GM08714 (cell line): ENCODE measurements around the gene ASB2.

Experiments
- H3K4me3 ChIP-seq: fragments of 200-500 bp; sonication (Bioruptor generic); 2 replicates; pipeline ENCODE4 v1.5.1; 2014; ENCODE audit warnings: mild to moderate bottlenecking, low read length, inconsistent platforms
- ZNF274 ChIP-seq: IDR thresholded peaks from 2 replicates; pipeline ENCODE4 v1.6.1; 2012; ENCODE audit warnings: mild to moderate bottlenecking, low read depth, low read length

ASB2 gene

GRCh38 chr14:93978735-93979134 lies 2.4 kb upstream of the ASB2 start:
- H3K4me3 ChIP-seq, result no peak overlapping the region; the same call in 1 of the 2 replicates

GRCh38 chr14:93977790-93978581 lies 1.6 kb upstream of the ASB2 start:
- H3K4me3 ChIP-seq, result no peak overlapping the region
- no peak for TF ChIP-seq ZNF274

More at GRCh38 chr14:93978735-93979134, 2.4 kb upstream of the ASB2 start:
- no peak for TF ChIP-seq ZNF274

GRCh38 chr14:93977171-93977570 lies 801 bp upstream of the ASB2 start:
- H3K4me3 ChIP-seq, result peak overlapping the region; percentile 51; the same call in 1 of the 2 replicates

GRCh38 chr14:93975791-93976476 lies 436 bp downstream of the ASB2 start:
- peak overlapping the region; percentile 51; the same call in 1 of the 2 replicates for H3K4me3 ChIP-seq
- TF ChIP-seq ZNF274, result no peak

More at GRCh38 chr14:93977171-93977570, 801 bp upstream of the ASB2 start:
- TF ChIP-seq ZNF274, result no peak

- no peak overlapping the region; the same call in 1 of the 2 replicates for H3K4me3 ChIP-seq
- no peak for TF ChIP-seq ZNF274
Measured at GRCh38 chr14:93974833-93975232, 1.5 kb downstream of the ASB2 start.

GRCh38 chr14:93974299-93974698 lies 2.1 kb downstream of the ASB2 start:
- no peak overlapping the region for H3K4me3 ChIP-seq
- no peak for TF ChIP-seq ZNF274

GRCh38 chr14:93973607-93974006 lies 2.8 kb downstream of the ASB2 start:
- no peak for TF ChIP-seq ZNF274
- H3K4me3 ChIP-seq, result no peak overlapping the region

- no peak for TF ChIP-seq ZNF274
- no peak overlapping the region for H3K4me3 ChIP-seq
Measured at GRCh38 chr14:93972618-93973205, 3.7 kb downstream of the ASB2 start.

GRCh38 chr14:93971635-93972027 lies 4.7 kb downstream of the ASB2 start:
- TF ChIP-seq ZNF274, result no peak
- no peak overlapping the region for H3K4me3 ChIP-seq

GRCh38 chr14:93970965-93971634 lies 5.3 kb downstream of the ASB2 start:
- TF ChIP-seq ZNF274, result no peak
- peak overlapping the region; percentile 50; the same call in 1 of the 2 replicates for H3K4me3 ChIP-seq

- TF ChIP-seq ZNF274, result no peak
- H3K4me3 ChIP-seq, result peak overlapping the region; percentile 50; the same call in 1 of the 2 replicates
Measured at GRCh38 chr14:93970585-93970964, 5.8 kb downstream of the ASB2 start.

- no peak for TF ChIP-seq ZNF274
- no peak overlapping the region for H3K4me3 ChIP-seq
Measured at GRCh38 chr14:93969082-93969828, 7.1 kb downstream of the ASB2 start.

- no peak for TF ChIP-seq ZNF274
- peak overlapping the region; percentile 19; the same call in 1 of the 2 replicates for H3K4me3 ChIP-seq
Measured at GRCh38 chr14:93967637-93968250, 8.6 kb downstream of the ASB2 start.
